ENCODE measurements around the gene DOCK2. TPM values are rescaled to one million over a fixed set of nuclear protein-coding genes. Genes with fewer than 3 reads are reported as not detected.

The DOCK2 gene
- total RNA-seq, 2 donors from 2014 or later, result 32.1 to 40.3 TPM

- TF ChIP-seq CTCF (IDR thresholded peaks at IDR 0.05), result no peak
- Histone ChIP-seq H3K27me3 (replicated peaks; ENCODE audit: insufficient read depth) (no peaks in the 10 kb centered on the region), H3K4me1 (ENCODE audit: control insufficient read depth in 1 of 2, low read depth in 2 of 2) (no peaks in the 10 kb centered on the region), H3K9me3 (no peaks in the 10 kb centered on the region), H3K27ac (no peak overlapping the region), H3K4me3 (no peak overlapping the region), H3K36me3 (no peaks in the 10 kb centered on the region)
- DNase-seq (ENCODE audit: low spot score), result no peak
- ATAC-seq (ENCODE audit: insufficient number of reproducible peaks, low FRiP score, low read depth), result no peak
Observed at GRCh38 chr5:170095646-170096045, 458.6 kb downstream of the DOCK2 start.

- H3K4me3 ChIP-seq, result no peak overlapping the region
- no peak for TF ChIP-seq CTCF (IDR thresholded peaks at IDR 0.05)
- no peaks in the 10 kb centered on the region for H3K9me3 ChIP-seq
- no peak for DNase-seq (ENCODE audit: low spot score)
- H3K27me3 ChIP-seq (replicated peaks; ENCODE audit: insufficient read depth), result no peaks in the 10 kb centered on the region
- H3K27ac ChIP-seq, result no peak overlapping the region
- no peak for ATAC-seq (ENCODE audit: insufficient number of reproducible peaks, low FRiP score, low read depth)
- no peaks in the 10 kb centered on the region for H3K4me1 ChIP-seq (ENCODE audit: control insufficient read depth in 1 of 2, low read depth in 2 of 2)
- no peaks in the 10 kb centered on the region for H3K36me3 ChIP-seq
Observed at GRCh38 chr5:170097934-170098333, 460.9 kb downstream of the DOCK2 start.

GRCh38 chr5:170100066-170100943, 463.2 kb downstream of the DOCK2 start:
- Histone ChIP-seq H3K27ac (no peak overlapping the region), H3K36me3 (no peaks in the 10 kb centered on the region), H3K4me1 (ENCODE audit: control insufficient read depth in 1 of 2, low read depth in 2 of 2) (no peaks in the 10 kb centered on the region), H3K4me3 (no peak overlapping the region), H3K27me3 (replicated peaks; ENCODE audit: insufficient read depth) (no peaks in the 10 kb centered on the region), H3K9me3 (no peaks in the 10 kb centered on the region)
- ATAC-seq (ENCODE audit: insufficient number of reproducible peaks, low FRiP score, low read depth) (no peak), DNase-seq (ENCODE audit: low spot score) (peak; percentile 13)
- TF ChIP-seq CTCF (IDR thresholded peaks at IDR 0.05), result peak; percentile 60

GRCh38 chr5:170103447-170103846, 466.4 kb downstream of the DOCK2 start:
- Histone ChIP-seq H3K27me3 (replicated peaks; ENCODE audit: insufficient read depth) (no peaks in the 10 kb centered on the region), H3K36me3 (no peaks in the 10 kb centered on the region), H3K9me3 (no peaks in the 10 kb centered on the region), H3K4me1 (ENCODE audit: control insufficient read depth in 1 of 2, low read depth in 2 of 2) (no peaks in the 10 kb centered on the region), H3K4me3 (no peak overlapping the region), H3K27ac (no peak overlapping the region)
- ATAC-seq (ENCODE audit: insufficient number of reproducible peaks, low FRiP score, low read depth), result no peak
- DNase-seq (ENCODE audit: low spot score), result no peak
- TF ChIP-seq CTCF (IDR thresholded peaks at IDR 0.05), result no peak

- H3K4me1 ChIP-seq (ENCODE audit: control insufficient read depth in 1 of 2, low read depth in 2 of 2), result no peaks in the 10 kb centered on the region
- no peak overlapping the region for H3K4me3 ChIP-seq
- no peaks in the 10 kb centered on the region for H3K27me3 ChIP-seq (replicated peaks; ENCODE audit: insufficient read depth)
- no peaks in the 10 kb centered on the region for H3K36me3 ChIP-seq
- H3K27ac ChIP-seq, result no peak overlapping the region
- no peak for TF ChIP-seq CTCF (IDR thresholded peaks at IDR 0.05)
- DNase-seq (ENCODE audit: low spot score) (no peak), ATAC-seq (ENCODE audit: insufficient number of reproducible peaks, low FRiP score, low read depth) (no peak)
- no peaks in the 10 kb centered on the region for H3K9me3 ChIP-seq
Observed at GRCh38 chr5:170104299-170104698, 467.2 kb downstream of the DOCK2 start.
